ENCODE results near the gene SPRR2E.
A peak's percentile ranks its signal among the peaks of the same experiment; 100 is the strongest.
"Not testable (repeated sequence)": the region's sequence is repeated elsewhere in the genome, so short reads cannot be mapped to it uniquely, and the experiment has no call there.

The SPRR2E gene

GRCh38 chr1:153122831-153123421 lies 28.6 kb upstream of the SPRR2E start:
- Histone ChIP-seq H3K9ac (peak overlapping the region in 6 of 11 experiments; percentile 0 to 76 (median 62); a peak in 11 of 22 replicates), H3K36me3 (peaks cover 0 to 6% (median 0%) of the 10 kb centered on the region in 11 experiments; a peak in 3 of 22 replicates), H3K27me3 (no peaks in the 10 kb centered on the region), H3K27ac (peak overlapping the region in 6 of 11 experiments; percentile 30 to 88 (median 73); a peak in 11 of 22 replicates), H3K9me3 (replicated peaks in 1 of 11) (peaks cover 23 to 40% (median 35%) of the 10 kb centered on the region in 11 experiments), H3K4me1 (peaks cover 0 to 41% (median 22%) of the 10 kb centered on the region in 10 experiments; a peak in 16 of 20 replicates), H4K20me1 (no peaks in the 10 kb centered on the region), H3K4me3 (peak overlapping the region in 1 of 10 experiments; percentile 13; a peak in 1 of 20 replicates), H3K4me2 (peak overlapping the region in 9 of 11 experiments; percentile 40 to 83 (median 67); a peak in 18 of 22 replicates)
- peak in 3 of 11 experiments; percentile 70 to 93 (median 78); a peak in 6 of 22 replicates for TF ChIP-seq Cebpa-rat (IDR thresholded peaks at IDR 0.05)

- Histone ChIP-seq H3K9ac (no peak overlapping the region), H3K4me1 (peaks cover 0 to 41% (median 22%) of the 10 kb centered on the region in 10 experiments; a peak in 16 of 20 replicates), H3K27me3 (no peaks in the 10 kb centered on the region), H3K27ac (peak overlapping the region in 3 of 11 experiments; percentile 70 to 88 (median 76); a peak in 3 of 22 replicates), H3K9me3 (replicated peaks in 1 of 11) (peaks cover 23 to 36% (median 30%) of the 10 kb centered on the region in 11 experiments), H3K4me3 (no peak overlapping the region), H3K36me3 (peaks cover 0 to 6% (median 0%) of the 10 kb centered on the region in 11 experiments; a peak in 3 of 22 replicates), H3K4me2 (peak overlapping the region in 3 of 11 experiments; percentile 65 to 83 (median 79); a peak in 2 of 22 replicates), H4K20me1 (no peaks in the 10 kb centered on the region)
- no peak for TF ChIP-seq Cebpa-rat (IDR thresholded peaks at IDR 0.05)
Observed at GRCh38 chr1:153120945-153121344, 26.6 kb upstream of the SPRR2E start.

DNA sequence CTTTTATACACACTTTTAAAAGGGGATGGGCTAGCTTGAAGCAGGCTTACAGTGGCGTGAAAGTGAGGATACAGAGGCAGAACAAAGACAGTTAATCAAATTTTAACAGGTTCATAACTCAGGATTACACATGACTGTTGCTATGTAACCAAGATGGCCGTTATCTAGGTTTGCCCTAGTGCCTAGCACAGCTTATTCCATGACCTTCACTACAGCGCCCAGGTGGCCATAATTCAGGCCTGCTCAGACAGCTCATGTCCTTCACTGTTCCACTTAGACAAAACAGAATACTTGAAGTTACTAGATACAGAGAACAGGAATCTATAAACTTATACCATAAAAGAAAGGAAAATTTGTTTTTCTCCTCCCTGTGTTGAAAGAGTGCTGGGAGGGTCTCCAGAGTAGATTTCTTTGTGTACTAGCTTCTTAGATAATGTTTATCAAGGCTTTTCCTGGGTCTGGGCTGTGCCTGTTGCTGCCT lies 25.2 kb upstream of the SPRR2E start:
- Histone ChIP-seq H3K9me3 (replicated peaks in 1 of 11) (peaks cover 9 to 22% (median 16%) of the 10 kb centered on the region in 11 experiments), H3K4me1 (peaks cover 0 to 37% (median 22%) of the 10 kb centered on the region in 10 experiments; a peak in 16 of 20 replicates), H3K4me3 (no peak overlapping the region), H3K9ac (no peak overlapping the region), H4K20me1 (no peaks in the 10 kb centered on the region), H3K4me2 (no peak overlapping the region), H3K27ac (no peak overlapping the region), H3K27me3 (no peaks in the 10 kb centered on the region), H3K36me3 (peaks cover 0 to 2% (median 0%) of the 10 kb centered on the region in 11 experiments; a peak in 2 of 22 replicates)
- TF ChIP-seq Cebpa-rat (IDR thresholded peaks at IDR 0.05), result no peak

GRCh38 chr1:153115264-153115663 lies 20.9 kb upstream of the SPRR2E start:
- not testable (repeated sequence) for H3K36me3 ChIP-seq; H3K9ac ChIP-seq; H3K4me1 ChIP-seq; H3K4me3 ChIP-seq; H3K27me3 ChIP-seq; H4K20me1 ChIP-seq; H3K9me3 ChIP-seq (replicated peaks in 1 of 11); H3K27ac ChIP-seq
- H3K4me2 ChIP-seq, result 0 out of 22 replicates have a peak overlapping the region, but pooled peaks of 1 of the 11 experiments have one; percentile 0

- H3K9me3 ChIP-seq (replicated peaks in 1 of 11), result peaks cover 0 to 2% (median 1%) of the 10 kb centered on the region in 11 experiments; a peak in 3 of 22 replicates
- no peaks in the 10 kb centered on the region for H4K20me1 ChIP-seq
- no peak within 1 kb of the TSS for H3K9ac ChIP-seq
- H3K4me3 ChIP-seq, result no peak within 1 kb of the TSS
- no peaks in the 10 kb centered on the region for H3K36me3 ChIP-seq
- peaks cover 0 to 5% (median 0%) of the 10 kb centered on the region in 10 experiments; a peak in 1 of 20 replicates for H3K4me1 ChIP-seq
- TF ChIP-seq Cebpa-rat (IDR thresholded peaks at IDR 0.05), result no peak
- H3K4me2 ChIP-seq, result no peak within 1 kb of the TSS
- H3K27ac ChIP-seq, result no peak within 1 kb of the TSS
- H3K27me3 ChIP-seq, result no peaks in the 10 kb centered on the region
Observed at GRCh38 chr1:153113416-153113815, 19.1 kb upstream of the SPRR2E start, which contains the start of gene SPRR2F. Gene SPRR2F, minus strand, starts transcription at chr1:153113516. Its CDS starts 783 bp downstream, at chr1:153112733.

DNA sequence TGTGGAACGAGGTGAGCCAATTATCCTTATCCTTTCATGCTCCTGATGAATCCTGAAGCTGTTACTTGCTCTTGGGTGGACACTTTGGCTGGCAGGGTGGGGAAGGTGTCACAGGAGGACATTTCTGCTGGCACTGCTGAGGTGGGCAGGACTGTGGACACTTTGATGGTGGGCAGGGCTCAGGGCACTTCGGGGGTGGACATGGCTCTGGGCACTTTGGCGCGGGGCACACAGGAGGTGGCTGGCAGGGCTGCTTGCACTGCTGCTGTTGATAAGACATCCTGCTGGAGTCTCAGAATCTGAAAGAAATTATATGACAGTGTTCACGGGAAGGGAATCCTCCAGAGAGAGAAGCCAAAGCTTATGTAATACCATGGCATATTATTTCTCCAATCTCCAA lies 18.1 kb upstream of the SPRR2E start:
- H3K27me3 ChIP-seq, H3K4me1 ChIP-seq, H3K9ac ChIP-seq, H3K36me3 ChIP-seq, H3K27ac ChIP-seq, H4K20me1 ChIP-seq, H3K4me2 ChIP-seq, H3K4me3 ChIP-seq: not testable (repeated sequence)
- peaks cover 3 to 11% (median 6%) of the 10 kb centered on the region in 11 experiments; a peak in 20 of 22 replicates for H3K9me3 ChIP-seq (replicated peaks in 1 of 11)

- no peaks in the 10 kb centered on the region for H3K4me1 ChIP-seq
- H3K4me2 ChIP-seq, result no peak overlapping the region
- no peak overlapping the region for H3K27ac ChIP-seq
- H3K27me3 ChIP-seq, result no peaks in the 10 kb centered on the region
- H3K9me3 ChIP-seq (replicated peaks in 1 of 11), result peaks cover 5 to 15% (median 8%) of the 10 kb centered on the region in 11 experiments; a peak in 17 of 22 replicates
- H3K4me3 ChIP-seq, result no peak overlapping the region
- no peaks in the 10 kb centered on the region for H4K20me1 ChIP-seq
- no peaks in the 10 kb centered on the region for H3K36me3 ChIP-seq
- no peak for TF ChIP-seq Cebpa-rat (IDR thresholded peaks at IDR 0.05)
- no peak overlapping the region for H3K9ac ChIP-seq
Observed at GRCh38 chr1:153100245-153100644, 5.9 kb upstream of the SPRR2E start.

DNA sequence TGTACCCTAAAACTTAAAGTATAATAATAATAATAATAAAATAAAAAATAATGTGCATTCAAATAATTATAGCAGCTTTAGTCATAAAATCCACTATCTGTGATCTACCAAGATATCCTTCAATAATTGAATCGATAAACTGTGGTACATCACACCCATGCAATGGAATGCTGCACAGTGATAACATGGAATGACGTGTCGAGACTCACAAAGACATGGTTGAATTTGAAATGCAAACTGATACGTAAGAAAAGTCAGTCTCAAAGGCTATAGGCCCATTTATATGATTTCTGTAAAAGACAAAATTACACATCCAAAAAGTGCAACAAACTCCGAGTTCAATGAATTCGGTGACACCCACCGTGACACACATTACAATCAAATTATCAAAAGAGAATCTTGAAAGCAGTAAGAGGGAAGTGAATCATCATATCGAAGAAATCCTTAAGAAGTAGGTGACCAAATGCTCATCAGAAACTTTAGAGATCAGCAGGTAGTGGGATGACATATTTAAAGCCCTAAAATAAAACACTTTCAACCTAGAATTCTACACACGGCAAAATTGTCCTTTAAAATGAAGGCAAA lies 5.2 kb upstream of the SPRR2E start:
- Histone ChIP-seq H3K4me1 (no peaks in the 10 kb centered on the region), H3K4me3 (no peak overlapping the region), H4K20me1 (no peaks in the 10 kb centered on the region), H3K9ac (no peak overlapping the region), H3K27me3 (no peaks in the 10 kb centered on the region), H3K27ac (no peak overlapping the region), H3K4me2 (no peak overlapping the region), H3K36me3 (no peaks in the 10 kb centered on the region), H3K9me3 (replicated peaks in 1 of 11) (peaks cover 0 to 12% (median 2%) of the 10 kb centered on the region in 11 experiments; a peak in 11 of 22 replicates)
- no peak for TF ChIP-seq Cebpa-rat (IDR thresholded peaks at IDR 0.05)

DNA sequence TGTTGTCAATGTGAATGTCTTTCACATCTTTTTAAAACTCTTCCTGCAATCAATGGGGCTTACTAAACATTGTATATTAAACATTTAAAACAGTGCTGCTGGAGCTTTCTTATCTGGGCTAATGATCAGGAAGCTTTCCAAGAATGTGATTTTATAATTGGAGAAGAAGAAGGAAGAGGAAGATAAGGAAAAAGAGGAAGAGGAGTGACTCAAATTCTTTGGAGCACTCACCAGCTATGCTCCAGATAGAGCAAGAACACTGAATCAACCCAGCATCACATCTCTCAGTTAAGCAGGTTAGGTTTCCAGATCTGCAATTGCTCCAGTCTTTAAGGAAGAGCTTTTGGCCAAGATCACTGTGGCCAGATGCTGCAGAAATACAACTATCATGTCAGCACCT lies 1.4 kb upstream of the SPRR2E start:
- peaks cover 0 to 7% (median 0%) of the 10 kb centered on the region in 10 experiments; a peak in 5 of 20 replicates for H3K4me1 ChIP-seq
- no peaks in the 10 kb centered on the region for H4K20me1 ChIP-seq

More for the DNA sequence above, 1.4 kb upstream of the SPRR2E start:
- no peak overlapping the region for H3K4me2 ChIP-seq
- H3K27ac ChIP-seq, result no peak overlapping the region
- no peak for TF ChIP-seq Cebpa-rat (IDR thresholded peaks at IDR 0.05)
- no peak overlapping the region for H3K9ac ChIP-seq
- H3K36me3 ChIP-seq, result no peaks in the 10 kb centered on the region
- H3K27me3 ChIP-seq, result no peaks in the 10 kb centered on the region
- H3K4me3 ChIP-seq, result no peak overlapping the region
- H3K9me3 ChIP-seq (replicated peaks in 1 of 11), result peaks cover 0 to 9% (median 0%) of the 10 kb centered on the region in 11 experiments; a peak in 1 of 22 replicates

All from BLaER1 treated with 17β-estradiol and CSF1 and Interleukin-3, amounts not matched to agents 10 nM and 100 nM (cell line).